ENCODE measurements around the gene RELA.

RELA gene

GRCh38 chr11:65613091-65613928 lies 49.4 kb downstream of the RELA start:
- no peak for DNase-seq (ENCODE audit: low read depth)

GRCh38 chr11:65612691-65613090 lies 50.0 kb downstream of the RELA start:
- no peak for DNase-seq (ENCODE audit: low read depth)

GRCh38 chr11:65611758-65612603 lies 50.7 kb downstream of the RELA start:
- no peak for DNase-seq (ENCODE audit: low read depth)

GRCh38 chr11:65611028-65611757 lies 51.5 kb downstream of the RELA start:
- DNase-seq (ENCODE audit: low read depth): no peak

GRCh38 chr11:65610404-65610803 lies 52.3 kb downstream of the RELA start:
- no peak for DNase-seq (ENCODE audit: low read depth)

GRCh38 chr11:65609665-65610064 lies 53.1 kb downstream of the RELA start:
- no peak for DNase-seq (ENCODE audit: low read depth)

- DNase-seq (ENCODE audit: low read depth): no peak
Measured at GRCh38 chr11:65609229-65609628, 53.5 kb downstream of the RELA start.

- no peak for DNase-seq (ENCODE audit: low read depth)
Measured at GRCh38 chr11:65607614-65608426, 54.9 kb downstream of the RELA start.

GRCh38 chr11:65606876-65607613 lies 55.7 kb downstream of the RELA start:
- no peak for DNase-seq (ENCODE audit: low read depth)

GRCh38 chr11:65604258-65604657 lies 58.5 kb downstream of the RELA start:
- DNase-seq (ENCODE audit: low read depth): no peak
